ENCODE results near the gene CCKAR. TPM values are rescaled to one million over a fixed set of nuclear protein-coding genes. Genes with fewer than 3 reads are reported as not detected.

Gene CCKAR
- total RNA-seq (2022; extraction: Qiagen RNA extraction): not detected in 5 replicates

GRCh38 chr4:26490111-26490959, at the start of gene CCKAR:
Gene CCKAR (minus strand): TSS chr4:26490484. CDS start chr4:26490267, 217 bp downstream.

Other genes with a start within 250 kb of the CCKAR start
- gene RBPJ, start 169.5 kb downstream of the CCKAR start, total RNA-seq (2022; extraction: Qiagen RNA extraction): 9.8 to 14.1 TPM (median 12.1 TPM) in 5 replicates
- 2.9 to 4.3 TPM (median 4.0 TPM) in 5 replicates for gene TBC1D19, start 93.6 kb upstream of the CCKAR start, total RNA-seq (2022; extraction: Qiagen RNA extraction)